HG03175 (cell line): ENCODE measurements around the gene GPRC5A.
"Not testable (repeated sequence)": the region's sequence is repeated elsewhere in the genome, so short reads cannot be mapped to it uniquely, and the experiment has no call there.

Experiments
- ATAC-seq: cut with Tn5 transposase; IDR thresholded peaks from one replicate; pipeline ENCODE4 v1.9.1; 2021; ENCODE audit warnings: mild to moderate bottlenecking, moderate library complexity; ENCODE audit not compliant: unreplicated experiment

GPRC5A gene, protein sequence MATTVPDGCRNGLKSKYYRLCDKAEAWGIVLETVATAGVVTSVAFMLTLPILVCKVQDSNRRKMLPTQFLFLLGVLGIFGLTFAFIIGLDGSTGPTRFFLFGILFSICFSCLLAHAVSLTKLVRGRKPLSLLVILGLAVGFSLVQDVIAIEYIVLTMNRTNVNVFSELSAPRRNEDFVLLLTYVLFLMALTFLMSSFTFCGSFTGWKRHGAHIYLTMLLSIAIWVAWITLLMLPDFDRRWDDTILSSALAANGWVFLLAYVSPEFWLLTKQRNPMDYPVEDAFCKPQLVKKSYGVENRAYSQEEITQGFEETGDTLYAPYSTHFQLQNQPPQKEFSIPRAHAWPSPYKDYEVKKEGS

DNA sequence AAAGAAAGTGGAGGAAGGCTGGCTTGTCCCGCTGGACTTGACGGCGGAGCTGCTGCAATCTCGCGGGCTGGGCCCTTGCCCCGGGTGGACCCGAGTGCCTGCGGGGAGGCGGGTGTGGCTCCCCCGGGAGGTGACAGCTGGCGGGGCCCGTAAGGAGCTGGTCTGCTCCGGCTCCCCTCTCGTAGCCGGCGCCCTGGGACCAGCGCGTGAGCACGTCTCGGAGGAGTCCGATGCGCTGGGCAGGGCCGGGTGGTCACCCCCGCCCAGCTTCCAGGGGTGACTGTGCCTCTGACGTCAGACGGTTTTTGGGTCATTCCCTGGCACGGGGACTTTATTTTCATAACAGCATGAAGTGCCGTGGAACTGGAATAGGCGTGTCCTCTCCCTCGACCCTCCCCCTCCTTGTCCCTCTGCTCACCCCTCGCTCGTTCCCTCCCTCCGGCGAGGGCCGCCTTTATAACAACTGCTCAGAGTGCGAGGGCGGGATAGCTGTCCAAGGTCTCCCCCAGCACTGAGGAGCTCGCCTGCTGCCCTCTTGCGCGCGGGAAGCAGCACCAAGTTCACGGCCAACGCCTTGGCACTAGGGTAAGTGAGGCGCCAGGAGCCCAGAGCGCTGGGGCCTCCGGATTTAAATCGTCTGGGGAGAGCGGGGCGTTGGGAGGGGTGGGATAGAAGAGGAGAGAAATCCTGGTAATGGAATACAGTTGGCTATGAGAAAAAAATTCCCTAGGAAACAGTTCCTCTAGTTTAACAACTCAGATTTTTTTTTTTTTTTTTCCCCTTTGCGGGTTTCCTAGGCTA lies at the start of gene GPRC5A:
TSS of gene GPRC5A (plus strand) at position 483 of the 801 bp plus-strand sequence. CDS start 16,688 bp downstream, outside the sequence.
- no peak for ATAC-seq

DNA sequence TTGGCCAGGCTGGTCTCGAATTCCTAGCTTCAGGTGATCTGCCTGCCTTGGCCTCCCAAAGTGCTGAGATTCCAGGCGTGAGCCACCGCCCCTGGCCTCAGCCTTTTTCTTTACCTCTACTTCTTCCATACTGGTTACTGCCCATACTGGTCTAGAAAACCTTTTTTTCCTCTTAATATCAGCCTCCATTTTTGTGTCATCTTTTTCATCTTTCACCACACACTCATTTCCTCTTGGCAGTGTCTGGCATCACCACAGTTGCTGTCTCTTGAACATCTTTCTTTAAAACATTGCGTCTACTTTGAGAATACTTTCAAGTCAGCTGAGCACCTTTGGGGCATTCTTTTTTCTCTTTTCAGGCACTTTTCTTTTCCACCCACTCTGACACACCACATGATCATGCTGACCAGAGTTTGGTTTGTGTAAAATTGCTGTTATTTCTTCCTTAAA lies 45.5 kb upstream of the GPRC5A start:
- no peak for ATAC-seq

DNA sequence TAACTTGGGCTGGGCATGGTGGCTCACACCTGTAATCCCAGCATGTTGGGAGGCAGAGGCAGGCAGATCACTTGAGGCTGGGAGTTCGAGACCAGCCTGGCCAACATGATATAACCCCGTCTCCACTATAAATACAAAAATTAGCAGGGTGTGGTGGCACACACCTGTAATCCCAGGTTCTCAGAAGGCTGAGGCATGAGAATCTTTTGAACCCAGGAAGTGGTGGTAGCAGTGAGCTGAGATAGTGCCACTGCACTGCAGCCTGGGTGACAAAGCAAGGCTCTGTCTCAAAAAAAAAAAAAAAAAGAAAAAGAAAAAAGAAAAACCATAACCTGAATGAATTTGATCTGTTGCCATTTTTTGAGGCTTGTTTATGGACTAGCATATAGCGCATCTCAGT lies 44.6 kb upstream of the GPRC5A start:
- ATAC-seq, result not testable (repeated sequence)

DNA sequence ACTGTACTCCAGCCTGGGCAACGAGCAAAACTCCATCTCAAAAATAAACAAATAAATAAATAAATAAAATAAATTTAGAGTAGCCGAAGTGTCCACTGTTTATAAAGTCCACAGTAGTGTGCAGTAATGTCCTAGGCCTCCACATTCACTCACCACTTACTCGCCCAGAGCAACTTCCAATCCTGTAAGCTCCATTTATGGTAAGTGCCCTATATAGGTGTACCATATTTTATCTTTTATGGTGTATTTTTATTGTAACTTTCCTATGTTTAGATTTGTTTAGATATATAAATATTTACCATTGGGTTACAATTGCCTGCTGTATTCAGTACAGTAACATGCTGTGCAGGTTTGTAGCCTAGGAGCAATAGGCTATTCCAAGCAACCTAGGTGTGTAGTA lies 37.9 kb upstream of the GPRC5A start:
- ATAC-seq, result no peak

DNA sequence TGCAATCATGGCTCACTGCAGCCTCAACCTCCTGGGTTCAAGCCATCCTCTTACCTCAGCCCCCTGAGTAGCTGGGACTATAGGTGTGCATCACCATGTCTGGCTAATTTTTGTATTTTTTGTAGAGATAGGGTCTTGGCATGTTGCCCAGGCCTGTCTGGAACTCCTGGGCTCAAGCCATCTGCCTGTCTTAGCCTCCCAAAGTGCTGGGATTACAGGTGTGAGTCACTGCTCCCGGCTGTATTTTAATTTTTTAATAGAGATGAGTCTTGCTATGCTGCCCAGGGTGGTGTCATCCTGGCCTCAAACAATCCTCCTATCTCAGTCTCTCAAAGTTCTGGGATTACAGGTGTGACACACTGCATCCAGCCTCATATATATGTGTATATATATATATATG lies 31.7 kb upstream of the GPRC5A start:
- no peak for ATAC-seq

DNA sequence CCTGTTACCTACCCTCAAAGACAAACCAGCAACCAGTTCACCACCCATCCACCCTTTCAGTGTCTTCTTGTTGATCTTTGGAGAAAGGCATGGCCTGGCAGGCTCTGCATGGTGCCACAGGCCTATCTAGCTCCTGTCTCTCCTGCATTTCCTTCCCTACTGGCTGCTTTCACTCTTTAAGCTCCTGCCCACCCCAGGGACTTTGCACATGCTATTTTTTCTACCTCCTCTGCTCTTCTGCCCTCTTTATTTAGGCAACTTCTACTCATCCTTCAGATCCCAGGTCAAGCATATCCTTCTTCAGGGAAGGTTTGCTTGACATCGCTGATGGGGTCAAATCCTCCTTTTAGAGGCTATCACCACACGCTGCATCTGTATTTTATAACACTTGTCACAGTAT lies 27.1 kb upstream of the GPRC5A start:
- no peak for ATAC-seq

DNA sequence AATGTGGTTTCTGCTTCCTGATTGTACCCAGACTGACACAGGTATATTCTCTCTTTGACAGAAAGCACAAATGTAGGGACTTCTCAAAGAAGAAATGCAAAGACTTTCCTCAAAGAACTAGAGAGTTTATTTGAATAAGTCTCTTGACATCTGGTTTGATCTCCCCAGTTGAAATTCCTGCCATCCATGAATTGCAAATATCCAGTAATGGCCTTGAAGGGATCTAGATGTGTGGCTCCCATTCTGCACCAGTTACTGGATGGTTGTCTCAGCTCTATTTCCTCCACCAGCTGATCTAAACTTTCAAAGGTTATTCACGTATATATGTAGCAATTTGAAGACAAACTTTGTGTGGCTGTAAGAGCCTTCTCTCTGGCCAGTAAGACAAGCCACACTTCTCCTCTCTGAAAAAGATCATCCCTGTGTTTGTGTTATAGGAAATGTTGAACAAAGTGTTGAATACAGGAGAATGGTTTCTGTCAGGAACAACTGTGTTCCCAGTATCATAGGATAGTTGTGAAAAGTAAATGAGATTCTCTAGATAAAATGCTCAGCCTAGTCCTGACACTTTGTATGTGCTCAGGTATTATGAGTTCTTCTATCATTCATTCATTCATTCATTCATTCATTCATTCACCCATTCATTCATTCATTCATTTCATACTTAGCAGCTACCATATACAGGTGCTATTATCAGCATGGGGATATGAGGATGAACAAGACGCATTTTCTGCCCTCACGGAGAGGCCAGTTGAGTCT lies 22.7 kb upstream of the GPRC5A start:
- ATAC-seq, result no peak

DNA sequence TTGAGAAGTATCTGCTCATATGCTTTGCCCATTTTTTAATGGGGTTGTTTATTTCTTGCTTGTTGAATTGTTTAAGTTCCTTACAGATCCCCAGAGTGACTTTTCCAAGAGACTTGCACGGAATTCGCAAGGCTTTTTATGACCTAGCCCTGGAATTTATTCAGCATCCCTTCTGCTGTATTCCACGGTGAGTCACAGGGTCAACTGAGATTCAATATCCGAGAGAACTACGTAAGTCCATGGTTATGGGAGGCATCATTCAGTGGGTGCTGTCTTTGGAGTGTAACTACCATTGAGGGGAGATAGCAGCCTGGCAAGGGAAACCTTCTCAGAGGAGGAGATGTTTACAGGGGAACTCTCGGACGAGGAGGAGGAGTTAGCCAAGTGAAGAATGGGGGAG lies 20.9 kb upstream of the GPRC5A start:
- no peak for ATAC-seq

DNA sequence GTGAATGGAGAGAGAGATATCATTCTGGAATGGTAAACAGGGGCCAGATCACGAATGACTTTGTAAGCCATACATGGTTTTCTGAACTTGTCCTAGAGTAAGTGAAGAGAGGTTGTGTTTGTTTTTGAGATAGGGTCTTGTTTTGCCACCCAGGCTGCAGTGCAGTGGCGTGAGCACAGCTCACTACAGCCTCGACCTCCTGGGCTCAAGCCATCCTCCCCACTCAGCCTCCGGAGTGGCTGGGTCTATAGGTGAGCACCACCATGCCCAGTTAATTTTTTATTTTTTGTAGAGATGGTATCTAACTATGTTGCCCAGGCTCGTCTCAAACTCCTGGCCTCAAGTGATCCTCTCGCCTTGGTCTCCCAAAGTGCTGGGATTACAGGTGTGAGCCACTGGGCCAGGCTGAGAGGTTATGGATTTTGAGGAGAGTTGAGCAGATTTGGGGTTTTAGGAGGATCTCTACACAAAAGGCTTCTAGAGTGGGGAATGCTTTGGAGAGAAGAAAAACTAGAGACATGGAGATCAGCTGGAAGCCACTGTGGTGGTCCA lies 19.7 kb upstream of the GPRC5A start:
- no peak for ATAC-seq

DNA sequence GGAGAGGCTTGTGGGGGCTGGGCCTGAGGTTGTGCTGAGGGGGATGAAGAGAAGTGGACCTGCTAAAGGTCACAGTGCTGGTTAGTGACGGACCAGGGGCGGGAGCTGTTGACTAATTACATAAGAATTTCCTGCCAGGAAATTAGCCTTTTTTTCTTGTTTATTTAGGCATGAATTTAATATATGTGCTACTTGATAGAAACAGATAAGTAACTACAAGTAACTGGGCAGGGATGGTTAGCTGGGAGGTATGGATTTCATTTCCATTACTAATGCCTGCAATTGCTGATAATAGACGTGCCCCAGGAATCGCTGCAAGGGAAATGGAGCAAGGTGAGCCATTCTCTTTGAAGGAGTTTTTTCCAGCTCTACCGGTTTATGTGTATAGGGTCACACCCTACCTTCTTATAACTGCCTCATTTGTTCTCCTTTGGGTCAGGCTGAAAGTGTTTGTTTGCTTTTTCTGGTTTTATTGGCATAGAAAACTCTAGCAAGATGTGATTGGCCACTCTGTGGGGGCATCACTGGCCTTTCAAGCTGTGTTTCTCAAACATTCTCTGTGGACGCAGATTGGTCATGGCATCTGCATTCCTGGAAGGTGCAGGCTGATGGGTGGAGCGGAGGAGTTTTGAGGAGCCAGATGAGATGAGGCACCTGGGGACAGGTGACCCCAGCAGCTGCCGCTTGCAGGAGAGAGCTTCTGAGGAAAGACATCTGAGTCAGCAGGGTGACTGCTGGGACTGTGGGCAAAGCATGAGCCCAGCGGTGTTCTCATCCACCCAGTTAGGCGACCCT lies 19.0 kb upstream of the GPRC5A start:
- ATAC-seq, result no peak

DNA sequence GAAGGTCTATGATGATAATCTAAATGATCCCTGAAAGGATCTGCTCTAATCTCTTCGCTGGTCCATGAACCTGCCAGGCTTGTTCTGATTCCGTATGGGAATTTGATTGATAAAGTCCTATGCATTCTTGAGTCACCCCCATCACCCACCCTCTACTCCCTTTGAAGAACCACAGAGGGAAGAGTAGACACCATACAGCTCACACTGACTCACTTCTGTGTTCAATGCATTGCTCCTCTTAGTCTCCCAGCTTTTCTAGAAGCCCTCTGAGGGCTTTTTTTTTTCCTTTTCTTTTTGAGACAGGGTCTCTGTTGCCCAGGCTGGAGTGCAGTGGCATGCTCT lies 18.5 kb upstream of the GPRC5A start:
- no peak for ATAC-seq

DNA sequence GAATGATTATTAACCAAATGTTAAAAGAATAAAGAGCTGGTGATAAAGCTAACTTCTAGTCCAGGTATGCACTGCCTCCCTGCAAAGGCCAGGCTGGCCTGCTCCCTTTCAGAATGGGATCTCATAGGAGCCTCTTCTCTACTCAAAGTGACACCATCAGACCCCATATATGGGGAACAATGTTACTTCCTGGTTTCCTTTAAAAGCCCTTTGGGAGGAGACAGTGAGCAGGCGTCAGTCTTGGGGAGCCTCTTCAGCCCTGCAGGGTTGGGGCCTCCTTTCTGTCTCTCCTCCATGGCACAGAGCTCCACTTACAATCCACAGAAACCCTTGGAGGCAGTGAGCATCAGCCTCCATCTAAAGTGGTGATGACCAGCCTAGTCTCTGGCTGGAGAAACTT lies 17.3 kb upstream of the GPRC5A start:
- ATAC-seq, result no peak

DNA sequence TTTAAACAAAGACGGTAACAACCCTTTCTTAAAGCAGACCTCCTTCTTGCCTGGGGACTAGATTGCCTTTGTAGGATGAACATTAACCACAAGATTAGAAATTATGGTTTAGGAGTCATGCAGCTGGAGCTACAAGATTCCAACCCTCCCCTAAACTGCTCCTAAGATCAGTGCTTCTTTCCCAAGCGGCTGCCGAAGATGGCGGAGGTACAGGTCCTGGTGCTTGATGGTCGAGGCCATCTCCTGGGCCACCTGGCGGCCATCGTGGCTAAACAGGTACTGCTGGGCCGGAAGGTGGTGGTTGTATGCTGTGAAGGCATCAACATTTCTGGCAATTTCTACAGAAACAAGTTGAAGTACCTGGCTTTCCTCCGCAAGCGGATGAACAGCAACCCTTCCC lies 16.1 kb upstream of the GPRC5A start:
- ATAC-seq, result not testable (repeated sequence)

DNA sequence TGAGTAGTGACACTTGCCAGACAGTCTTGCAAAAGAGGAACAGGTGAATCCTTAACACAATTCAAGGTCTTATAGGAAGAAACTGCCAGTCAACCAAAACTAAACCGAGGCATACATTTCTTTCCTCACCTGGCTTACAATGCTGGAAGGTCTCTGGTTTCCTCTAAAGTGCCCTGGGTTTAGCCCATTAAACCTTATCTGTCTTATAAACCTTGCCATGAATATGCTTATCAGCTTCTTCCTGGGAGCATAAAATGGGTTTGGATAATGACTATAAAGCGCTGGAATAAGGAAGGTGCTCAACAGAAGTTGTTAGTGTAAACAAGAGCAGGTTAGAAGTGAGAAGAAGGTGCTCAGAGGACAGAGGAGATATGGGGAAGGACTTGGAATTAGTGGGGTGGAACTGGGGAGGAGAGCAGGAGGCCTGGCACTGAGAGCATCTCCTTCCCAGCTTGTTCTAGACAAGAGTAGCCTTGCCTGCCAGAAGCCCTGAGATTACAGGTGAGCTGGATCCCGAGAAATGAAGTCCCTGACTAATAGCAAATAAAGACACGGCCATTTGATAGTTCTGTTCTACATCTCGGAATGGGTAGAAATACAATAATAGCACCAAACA lies 14.1 kb upstream of the GPRC5A start:
- no peak for ATAC-seq

DNA sequence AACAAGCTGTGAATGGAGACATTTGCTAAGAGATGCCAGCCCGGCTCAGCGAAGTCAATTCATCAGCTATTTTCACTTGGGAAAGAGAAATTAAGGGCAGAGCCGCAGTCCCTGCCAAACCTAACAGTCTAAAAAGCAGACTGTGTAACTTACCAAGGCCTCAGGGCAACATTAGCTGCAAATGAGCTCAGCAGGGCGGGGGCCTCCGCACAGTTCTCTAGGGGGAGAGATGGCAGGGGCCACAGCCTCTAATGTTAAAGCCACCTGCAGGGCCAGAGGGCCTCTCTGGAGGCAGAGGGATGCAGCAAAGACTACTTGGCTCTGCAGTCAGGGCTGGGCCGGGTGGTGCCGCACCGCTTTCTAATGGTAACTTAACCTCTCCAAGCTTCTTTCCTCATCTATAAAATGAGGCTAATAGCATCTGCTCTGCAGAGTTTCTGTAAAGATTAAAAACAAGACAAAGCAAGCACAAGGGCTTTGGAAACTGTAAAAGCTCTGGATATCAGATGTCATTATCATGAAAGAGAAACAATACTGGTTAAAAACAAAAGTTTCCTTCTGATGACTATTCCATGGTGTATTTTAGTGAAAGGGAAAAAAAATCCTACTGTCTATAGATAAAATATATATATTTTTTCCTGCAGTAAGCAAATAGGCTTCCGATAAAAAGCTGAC lies 13.4 kb upstream of the GPRC5A start:
- ATAC-seq, result no peak

DNA sequence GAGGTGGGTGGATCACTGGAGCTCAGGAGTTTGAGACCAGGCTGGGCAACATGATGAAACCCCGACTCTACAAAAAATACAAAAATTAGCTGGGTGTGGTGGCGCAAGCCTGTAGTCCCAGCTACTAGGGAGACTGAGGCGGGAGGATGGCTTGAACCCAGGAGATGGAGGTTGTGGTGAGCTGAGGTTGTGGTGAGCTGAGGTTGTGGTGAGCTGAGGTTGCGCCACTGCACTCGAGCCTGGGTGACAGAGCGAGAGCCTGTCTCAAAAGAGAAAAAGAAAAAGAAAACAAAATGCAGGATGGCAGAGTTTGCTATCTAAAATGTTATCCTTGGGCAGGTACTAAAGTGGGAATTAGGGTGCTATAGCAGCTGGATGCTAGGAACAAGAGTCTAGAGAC lies 10.8 kb upstream of the GPRC5A start:
- ATAC-seq, result no peak

DNA sequence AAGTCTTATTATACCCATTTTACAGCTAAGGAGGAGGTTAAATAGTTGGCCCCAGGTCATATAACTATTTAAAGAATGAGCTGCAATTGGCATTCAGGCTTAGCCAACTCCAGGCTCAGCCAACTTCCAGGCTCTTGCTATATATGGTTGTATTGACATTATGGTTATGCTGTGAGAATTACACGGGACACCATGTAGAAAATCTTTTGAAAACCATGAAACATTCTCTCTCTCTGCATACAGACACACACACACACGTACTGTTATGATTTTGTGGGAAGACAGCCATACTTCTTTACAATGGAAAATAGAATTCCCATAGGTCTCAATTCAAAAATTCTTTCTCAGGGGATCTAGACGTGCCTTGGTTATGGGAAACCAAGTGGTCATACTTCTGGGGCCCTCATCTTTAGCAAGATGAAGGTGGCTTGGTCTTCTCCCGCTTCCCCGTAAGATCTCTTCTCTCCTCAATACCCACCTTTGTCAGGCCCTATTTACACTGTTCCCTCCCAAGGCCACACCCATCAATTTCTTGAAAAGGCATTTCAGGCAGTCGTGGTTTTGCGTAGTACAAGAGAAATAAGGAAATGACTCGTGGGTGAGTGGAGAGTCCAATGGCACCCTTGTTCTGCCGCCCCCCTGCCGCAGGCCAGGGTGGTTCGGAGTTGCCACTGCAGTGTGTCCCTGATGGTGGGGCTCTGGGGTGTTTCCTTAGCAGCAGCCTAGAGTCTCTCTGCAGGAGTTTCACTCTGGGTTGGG lies 10.0 kb upstream of the GPRC5A start:
- no peak for ATAC-seq

DNA sequence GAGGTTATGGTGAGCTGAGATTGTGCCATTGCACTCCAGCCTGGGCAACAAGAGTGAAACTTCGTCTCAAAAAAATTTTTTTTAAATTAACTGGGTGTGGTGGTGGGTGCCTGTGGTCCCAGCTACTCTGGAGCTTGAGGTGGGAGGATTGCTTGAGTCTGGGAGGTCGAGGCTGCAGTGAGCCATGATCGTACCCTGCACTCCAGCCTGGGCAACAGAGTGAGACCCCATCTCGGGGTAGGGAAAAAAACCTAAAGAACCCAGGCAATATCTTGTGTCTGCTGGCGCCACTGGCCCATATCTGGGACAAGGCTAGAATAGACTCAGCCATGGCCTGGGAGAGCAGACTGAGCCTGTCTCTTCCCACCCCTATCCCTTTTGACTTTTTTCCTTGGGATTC lies 9.1 kb upstream of the GPRC5A start:
- ATAC-seq, result no peak
